T-helper 22 cell (primary cell): ENCODE measurements around the gene MFN1.
A peak's percentile ranks its signal among the peaks of the same experiment; 100 is the strongest.
"Not testable (repeated sequence)": the region's sequence is repeated elsewhere in the genome, so short reads cannot be mapped to it uniquely, and the experiment has no call there.

ENCODE experiments used
- DNase-seq: peaks from one replicate; pipeline ENCODE4 v3.0.0-alpha.2; 2020; ENCODE audit warnings: low read depth

Gene MFN1

GRCh38 chr3:179347345-179348194 lies at the start of gene MFN1:
Gene MFN1, plus strand, starts transcription at chr3:179347709. Its CDS starts 1,143 bp downstream, at chr3:179348852.
- DNase-seq, result peak; percentile 83

- no peak for DNase-seq
These were observed 49.4 kb upstream of the MFN1 start for GRCh38 chr3:179297971-179298725.

- DNase-seq, result no peak
These were observed 48.2 kb upstream of the MFN1 start for GRCh38 chr3:179299316-179299715.

GRCh38 chr3:179299999-179300613 lies 47.4 kb upstream of the MFN1 start:
- no peak for DNase-seq

GRCh38 chr3:179301645-179302044 lies 45.9 kb upstream of the MFN1 start:
- DNase-seq, result no peak

- DNase-seq, result no peak
These were observed 45.4 kb upstream of the MFN1 start for GRCh38 chr3:179302111-179302510.

GRCh38 chr3:179304605-179305004 lies 42.9 kb upstream of the MFN1 start:
- DNase-seq, result no peak

GRCh38 chr3:179307362-179307761 lies 40.1 kb upstream of the MFN1 start:
- DNase-seq, result not testable (repeated sequence)

- no peak for DNase-seq
These were observed 39.5 kb upstream of the MFN1 start for GRCh38 chr3:179308001-179308400.

- DNase-seq, result no peak
These were observed 38.1 kb upstream of the MFN1 start for GRCh38 chr3:179309225-179310078.

GRCh38 chr3:179318876-179319275 lies 28.6 kb upstream of the MFN1 start:
- no peak for DNase-seq

GRCh38 chr3:179321668-179322285 lies 25.7 kb upstream of the MFN1 start:
- DNase-seq, result no peak

- DNase-seq, result peak; percentile 79
These were observed 25.0 kb upstream of the MFN1 start, which contains the start of gene ZNF639 for GRCh38 chr3:179322286-179323196. Gene ZNF639, plus strand, starts transcription at chr3:179323031. Its CDS starts 5,263 bp downstream, at chr3:179328294.

GRCh38 chr3:179323197-179324110 lies 24.1 kb upstream of the MFN1 start:
- peak; percentile 36 for DNase-seq

- no peak for DNase-seq
These were observed 23.2 kb upstream of the MFN1 start for GRCh38 chr3:179324270-179324754.

GRCh38 chr3:179330438-179330837 lies 17.1 kb upstream of the MFN1 start:
- no peak for DNase-seq

GRCh38 chr3:179332240-179332639 lies 15.3 kb upstream of the MFN1 start:
- DNase-seq, result no peak

GRCh38 chr3:179333084-179333483 lies 14.4 kb upstream of the MFN1 start:
- DNase-seq, result no peak
